ENCODE measurements around the gene ZNF507.
"Not testable (repeated sequence)": the region's sequence is repeated elsewhere in the genome, so short reads cannot be mapped to it uniquely, and the experiment has no call there.

ZNF507 gene

GRCh38 chr19:32367063-32367462 lies 21.7 kb downstream of the ZNF507 start:
- no peak for DNase-seq (ENCODE audit: low read depth in 1 of 2, low spot score in 1 of 2)

DNA sequence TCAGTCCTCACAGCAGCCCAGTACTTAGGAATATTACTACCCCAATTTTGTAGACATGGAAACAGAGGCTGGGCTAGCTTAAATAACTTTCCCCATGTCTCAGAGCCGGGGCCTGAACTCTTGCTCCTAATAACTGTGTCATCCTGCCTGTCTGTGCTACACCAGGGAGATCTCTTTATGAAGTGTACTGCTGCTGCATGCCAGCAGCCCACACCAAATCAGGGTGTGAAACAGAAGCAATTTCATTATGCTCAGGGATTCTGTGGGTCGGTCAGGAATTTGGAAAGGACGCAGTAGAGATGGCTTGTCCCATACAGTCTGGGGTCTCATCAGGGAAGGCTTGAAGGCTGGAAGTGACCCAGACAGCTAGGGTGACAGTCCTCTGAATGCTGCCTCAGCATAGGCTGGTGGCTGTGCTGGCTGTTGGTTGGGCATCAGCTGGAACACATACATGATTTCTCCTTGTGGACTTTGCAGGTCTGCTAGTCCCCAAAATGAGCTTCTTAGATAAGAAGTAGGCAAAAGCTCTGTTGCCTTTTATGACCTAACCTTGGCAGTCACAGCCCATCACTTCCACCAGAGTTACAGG lies 22.6 kb downstream of the ZNF507 start:
- no peak for DNase-seq (ENCODE audit: low read depth in 1 of 2, low spot score in 1 of 2)

DNA sequence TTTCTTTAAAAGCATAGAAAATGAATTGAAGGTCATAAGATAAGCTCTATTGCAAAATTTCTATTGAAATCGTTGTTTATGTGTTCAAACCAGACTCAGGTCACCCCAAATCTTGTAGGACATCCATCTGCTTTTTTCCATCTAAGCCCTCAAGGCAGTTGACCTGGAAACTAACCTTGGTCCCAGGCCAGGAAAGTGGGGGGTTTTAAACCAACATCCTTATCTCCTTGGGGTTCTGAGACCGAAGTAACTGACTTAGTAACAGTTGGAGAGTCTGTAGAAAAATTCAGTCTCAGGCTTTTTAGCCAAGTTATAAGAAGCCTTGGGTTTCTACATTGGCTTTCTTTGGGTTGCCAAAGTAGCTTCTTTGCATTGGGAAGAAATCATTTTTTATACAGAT lies 23.4 kb downstream of the ZNF507 start:
- no peak for DNase-seq (ENCODE audit: low read depth in 1 of 2, low spot score in 1 of 2)

DNA sequence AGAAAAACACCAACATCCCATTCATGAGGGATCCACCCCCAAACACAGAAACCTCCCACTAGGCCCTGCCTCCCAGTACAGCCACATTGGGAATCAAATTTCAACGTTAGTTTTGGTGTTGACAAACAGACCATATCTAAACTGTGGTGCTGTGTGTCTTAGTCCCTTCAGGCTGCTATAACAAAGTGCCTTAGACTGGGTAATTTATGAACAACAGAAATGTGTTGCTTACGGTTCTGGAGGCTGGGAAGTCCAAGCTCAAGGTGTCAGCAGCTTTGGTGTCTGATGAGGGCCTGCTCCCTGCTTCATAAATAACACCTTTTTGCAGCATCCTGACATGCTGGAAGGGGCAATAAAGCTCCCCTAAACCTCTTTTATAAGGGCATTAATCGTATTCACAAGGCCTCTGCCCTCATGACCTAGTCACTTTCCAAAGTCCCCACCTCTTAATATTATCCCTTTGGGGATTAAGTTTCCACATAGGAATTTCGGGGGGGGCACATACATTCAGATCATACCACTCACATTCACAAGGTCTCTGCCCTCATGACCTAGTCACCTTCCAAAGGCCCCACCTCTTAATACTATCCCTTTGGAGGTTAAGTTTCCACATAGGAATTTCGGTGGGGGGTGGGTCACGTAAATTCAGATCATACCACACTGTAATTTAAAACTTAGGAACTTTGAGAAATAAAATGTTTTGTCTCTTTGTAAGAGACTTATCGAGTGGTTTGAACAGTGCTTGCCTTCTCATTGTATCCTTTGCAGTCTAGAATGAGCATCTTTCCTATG lies 27.5 kb downstream of the ZNF507 start:
- no peak for DNase-seq (ENCODE audit: low read depth in 1 of 2, low spot score in 1 of 2)

GRCh38 chr19:32373585-32374295 lies 28.3 kb downstream of the ZNF507 start:
- DNase-seq (ENCODE audit: low read depth in 1 of 2, low spot score in 1 of 2): no peak

GRCh38 chr19:32374362-32374761 lies 29.0 kb downstream of the ZNF507 start:
- not testable (repeated sequence) for DNase-seq (ENCODE audit: low read depth in 1 of 2, low spot score in 1 of 2)

- not testable (repeated sequence) for DNase-seq (ENCODE audit: low read depth in 1 of 2, low spot score in 1 of 2)
These were observed 31.7 kb downstream of the ZNF507 start for GRCh38 chr19:32377088-32377487.

DNA sequence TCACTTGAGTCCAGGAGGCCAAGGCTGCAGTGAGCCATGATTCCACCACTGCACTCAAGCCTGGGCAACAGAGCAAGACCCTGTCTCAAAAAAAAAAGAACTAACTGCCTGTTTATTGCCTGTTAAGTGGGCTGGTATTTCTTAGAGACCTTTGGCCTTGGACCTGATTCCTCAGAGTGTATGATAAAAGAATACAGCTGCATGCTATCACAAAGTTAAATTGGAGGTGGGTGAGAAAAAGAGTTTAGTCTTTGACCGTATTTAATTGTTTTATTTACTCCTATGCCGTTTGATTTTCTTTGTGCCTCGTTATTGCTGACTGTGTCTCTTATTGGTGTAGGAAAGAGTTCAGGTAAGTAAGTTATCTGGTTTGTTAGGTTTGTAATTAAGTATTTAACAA lies 34.9 kb downstream of the ZNF507 start:
- no peak for DNase-seq (ENCODE audit: low read depth in 1 of 2, low spot score in 1 of 2)

DNA sequence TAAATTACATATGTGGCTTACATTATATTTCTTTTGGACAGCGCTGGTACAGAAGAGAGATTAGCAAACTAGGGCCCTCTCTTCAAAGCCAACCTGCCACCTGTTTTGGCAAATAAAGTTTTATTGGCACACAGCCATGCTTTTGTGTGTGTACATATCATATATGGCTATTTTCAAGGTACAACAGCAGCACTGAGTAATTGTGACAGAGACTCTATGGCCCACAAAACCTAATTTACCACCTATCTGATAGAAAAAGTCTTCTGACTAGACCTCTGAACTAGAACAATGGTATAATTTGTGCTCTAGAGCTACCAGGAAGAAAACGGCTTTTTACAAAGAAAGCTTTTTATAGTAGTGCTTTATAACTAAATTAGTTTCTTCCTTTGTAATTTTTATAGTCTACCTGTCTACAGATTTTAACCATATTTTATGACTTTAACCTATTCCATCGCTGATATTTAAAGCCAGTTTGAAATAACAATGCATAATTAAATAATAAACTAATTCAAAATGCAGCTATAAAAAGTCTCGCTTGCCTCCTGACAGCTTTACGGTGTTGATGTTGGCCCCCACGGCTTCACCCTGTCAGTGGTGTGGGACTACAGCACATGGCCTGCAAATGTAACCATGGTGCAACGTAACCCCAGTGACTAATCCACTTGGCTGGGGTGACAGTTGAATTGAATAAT lies 42.4 kb downstream of the ZNF507 start:
- DNase-seq (ENCODE audit: low read depth in 1 of 2, low spot score in 1 of 2): no peak

DNA sequence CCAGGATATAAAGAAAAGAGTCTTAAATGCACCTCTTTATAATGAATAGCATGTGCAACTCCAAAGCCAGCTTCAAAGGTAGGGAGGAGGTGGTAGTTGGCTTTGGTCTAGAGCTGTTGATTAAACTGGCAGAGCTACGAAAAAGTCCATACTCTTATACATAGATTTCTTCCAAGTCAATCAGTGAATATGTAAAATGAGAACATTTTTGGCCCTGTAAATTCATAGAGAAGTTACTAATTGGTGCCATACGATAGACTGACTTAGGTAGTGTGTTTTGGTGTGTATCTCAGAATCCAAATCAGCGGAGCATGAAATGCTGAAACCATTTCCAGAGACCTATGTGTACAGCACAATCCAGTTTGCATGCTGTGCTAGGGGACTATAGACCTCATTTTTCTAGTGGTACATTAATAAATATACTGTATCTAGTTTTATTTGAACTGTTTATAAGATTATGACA lies 43.0 kb downstream of the ZNF507 start:
- DNase-seq (ENCODE audit: low read depth in 1 of 2, low spot score in 1 of 2): no peak

DNA sequence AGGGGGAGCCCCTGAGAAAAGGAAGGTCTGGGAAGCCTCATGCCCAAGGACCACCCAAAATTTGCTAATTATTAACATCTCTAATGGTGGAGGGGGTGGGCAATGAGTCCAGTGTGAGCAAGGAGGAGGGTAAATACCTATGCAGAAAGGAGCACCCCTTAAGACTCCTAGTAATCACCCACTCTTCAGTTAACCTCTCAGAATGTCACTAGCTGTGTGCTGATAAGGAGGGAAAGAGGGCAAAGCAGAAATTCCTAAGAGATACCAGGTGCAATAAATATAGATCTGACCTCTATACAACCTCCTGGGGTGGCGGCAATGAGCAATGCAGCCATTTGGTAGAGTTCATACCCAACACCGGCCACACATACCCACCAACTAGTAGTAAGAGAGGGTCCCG lies 47.5 kb downstream of the ZNF507 start:
- DNase-seq (ENCODE audit: low read depth in 1 of 2, low spot score in 1 of 2): no peak

DNA sequence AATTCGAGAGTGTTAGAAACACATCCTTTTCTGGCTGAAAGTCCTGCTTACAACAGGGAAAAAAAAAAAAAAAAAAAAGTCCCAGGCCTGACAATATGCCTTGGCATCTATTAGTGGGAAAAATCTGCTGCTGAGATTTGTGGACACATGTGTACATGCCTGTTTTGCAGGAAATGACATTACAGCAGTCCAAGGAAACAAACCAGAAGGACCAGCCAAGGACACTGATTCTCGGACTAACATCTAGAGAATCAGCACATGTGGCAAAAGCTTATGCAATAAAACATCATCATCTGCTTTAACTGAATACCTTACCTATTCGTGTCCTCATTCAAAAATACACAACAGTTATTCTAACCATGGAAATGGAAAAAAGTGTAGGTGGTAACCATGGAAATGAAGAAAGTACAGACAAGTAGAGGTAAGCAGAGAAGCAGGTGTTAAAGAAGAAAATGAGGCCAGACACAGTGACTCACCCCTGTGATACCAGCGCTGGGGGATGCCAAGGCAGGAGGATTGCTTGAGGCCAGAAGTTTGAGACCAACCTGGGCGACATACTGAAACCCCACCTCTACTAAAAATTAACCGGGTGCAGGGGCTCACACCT lies 50.7 kb downstream of the ZNF507 start:
- DNase-seq (ENCODE audit: low read depth in 1 of 2, low spot score in 1 of 2): no peak

DNA sequence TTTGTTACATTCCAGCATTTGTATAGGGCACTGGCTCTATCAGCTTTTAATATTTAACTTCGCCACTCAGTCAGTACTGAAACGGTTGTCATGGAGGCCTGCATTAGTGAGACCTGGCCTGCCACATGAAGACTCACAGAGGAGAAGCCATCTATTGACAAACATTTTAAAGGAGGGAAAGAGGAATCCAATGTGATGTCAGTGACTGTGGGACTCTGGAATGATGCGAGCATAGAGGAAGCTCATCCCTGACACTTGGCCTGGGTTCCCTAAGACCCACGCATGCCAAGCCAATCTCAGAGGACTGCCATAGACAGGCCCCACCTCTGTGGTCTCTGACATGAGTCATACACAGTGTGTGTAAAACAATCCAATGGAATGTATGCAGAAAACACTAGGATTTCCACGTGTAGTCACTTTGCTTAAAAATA lies 52.3 kb downstream of the ZNF507 start:
- no peak for DNase-seq (ENCODE audit: low read depth in 1 of 2, low spot score in 1 of 2)

DNA sequence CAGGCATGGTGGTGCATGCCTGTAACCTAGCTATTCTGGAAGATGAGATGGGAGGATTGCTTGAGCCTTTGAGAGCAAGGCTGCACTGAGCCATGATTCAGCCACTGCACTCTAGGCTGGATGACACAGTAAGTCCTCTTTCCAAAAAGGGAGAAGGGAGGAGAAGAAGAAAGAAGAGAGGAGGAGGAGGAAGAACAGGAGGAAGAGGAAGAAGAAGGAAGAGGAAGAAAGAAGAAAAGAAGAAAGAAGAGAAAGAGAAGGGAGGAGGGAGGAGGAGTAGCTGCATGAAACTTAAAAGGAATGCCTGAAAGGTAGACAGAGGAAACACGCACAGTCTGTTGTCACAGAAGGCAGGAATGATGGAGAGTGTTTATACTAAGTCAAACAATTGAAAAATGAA lies 56.6 kb downstream of the ZNF507 start:
- no peak for DNase-seq (ENCODE audit: low read depth in 1 of 2, low spot score in 1 of 2)

- DNase-seq (ENCODE audit: low read depth in 1 of 2, low spot score in 1 of 2): no peak
These were observed 58.0 kb downstream of the ZNF507 start for GRCh38 chr19:32403291-32403995.

DNA sequence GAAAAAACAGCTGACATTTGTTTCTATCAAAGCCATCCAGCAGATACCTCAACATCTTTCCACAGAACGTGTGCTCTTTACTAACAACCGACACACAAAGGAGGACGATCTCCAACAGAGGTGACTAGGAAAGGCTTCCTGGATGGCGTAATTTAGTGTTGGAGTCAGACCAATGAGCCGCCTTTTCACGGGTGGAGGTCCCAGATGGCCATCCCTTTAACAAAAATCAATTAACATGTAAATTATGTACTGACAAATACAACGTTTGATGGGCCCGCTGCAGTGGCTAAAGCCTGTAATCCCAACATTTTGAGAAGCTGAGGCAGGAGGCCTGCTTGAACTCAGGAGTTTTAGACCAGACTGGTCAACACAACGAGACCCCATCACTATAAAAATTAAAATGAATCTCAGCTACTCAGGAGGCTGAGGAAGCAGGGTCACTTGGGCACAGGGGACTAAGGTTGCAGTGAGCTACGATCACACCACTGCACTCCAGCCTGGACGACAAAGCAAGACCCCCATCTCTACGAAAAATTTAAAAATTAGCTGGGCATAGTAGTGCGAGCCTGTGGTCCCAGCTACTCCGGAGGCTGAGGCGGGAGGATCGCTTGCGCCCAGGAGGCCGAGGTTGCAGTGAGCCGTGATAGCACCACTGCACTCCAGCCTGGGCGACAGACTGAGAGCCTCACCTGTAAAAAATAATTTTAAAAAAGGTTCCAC lies 59.0 kb downstream of the ZNF507 start:
- no peak for DNase-seq (ENCODE audit: low read depth in 1 of 2, low spot score in 1 of 2)

GRCh38 chr19:32404933-32405430 lies 59.6 kb downstream of the ZNF507 start:
- peak in 1 of 2 donors; percentile 2 for DNase-seq (ENCODE audit: low read depth in 1 of 2, low spot score in 1 of 2)

GRCh38 chr19:32405431-32406160 lies 60.2 kb downstream of the ZNF507 start, which contains the start of gene DPY19L3:
Gene DPY19L3 (plus strand): TSS chr19:32405770. CDS start chr19:32408254, 2,484 bp downstream.
- peak; percentile 79 to 82 for DNase-seq (ENCODE audit: low read depth in 1 of 2, low spot score in 1 of 2)

Data from activated T-helper 1 cell treated with anti-CD3 and anti-CD28 coated beads, Interleukin-2, amount 50 U/mL, for 16 hours (primary cell).